IMR-90 (cell line): ENCODE data around the gene EHBP1. TPM values are rescaled to one million over a fixed set of nuclear protein-coding genes. Genes with fewer than 3 reads are reported as not detected.

Source experiments
- ATAC-seq: fragments of 200-7000 bp; cut with Tn5 transposase; 2 replicates; pipeline ENCODE4 v1.9.1; 2020; ENCODE audit warnings: low read depth, mild to moderate bottlenecking, moderate library complexity
- BruUV-seq: library from RNA; stranded (reverse); fragments of 400-500 nt; replicated peaks from 2 replicates; lab custom pipeline; 2021; lab: Mats Ljungman, UMichigan
- CTCF ChIA-PET: fragments of 300-600 bp; formaldehyde crosslinking; extraction: SDS; loops from one replicate; lab custom pipeline; 2021; ENCODE audit warnings: antibody characterized with exemption; lab: Yijun Ruan, JAX
- POLR2A ChIA-PET: fragments of 300-600 bp; sonication (Branson Sonifier 250); formaldehyde crosslinking; loops from one replicate; lab custom pipeline; 2022; ENCODE audit warnings: antibody characterized with exemption; ENCODE audit not compliant: unreplicated experiment; lab: Charles Lee
- DNase-seq: peaks from one replicate; pipeline ENCODE4 v3.0.0; 2013
- H2AFZ ChIP-seq: replicated peaks from 2 replicates; pipeline ENCODE3; 2013; ENCODE audit warnings: low read length, mild to moderate bottlenecking; ENCODE audit not compliant: poor library complexity
- H2AK5ac ChIP-seq: 2 replicates; pipeline ENCODE4 v1.6.1; 2013; ENCODE audit warnings: low read depth, low read length, inconsistent platforms
- H2AK9ac ChIP-seq: replicated peaks from 2 replicates; pipeline ENCODE3; 2013; ENCODE audit warnings: mild to moderate bottlenecking, low read depth, low read length, moderate library complexity; ENCODE audit not compliant: poor library complexity
- H2BK120ac ChIP-seq: 2 replicates; pipeline ENCODE4 v1.6.1; 2013; ENCODE audit warnings: low read depth, low read length, inconsistent platforms
- H2BK15ac ChIP-seq: 3 replicates; pipeline ENCODE4 v1.6.1; 2013; ENCODE audit warnings: low read depth, low read length, inconsistent platforms
- H2BK20ac ChIP-seq: 2 replicates; pipeline ENCODE4 v1.6.1; 2013; ENCODE audit warnings: low read depth, mild to moderate bottlenecking, inconsistent platforms, low read length, moderate library complexity
- H2BK5ac ChIP-seq: 2 replicates; pipeline ENCODE4 v1.6.1; 2013; ENCODE audit warnings: mild to moderate bottlenecking, low read depth, low read length, inconsistent platforms; ENCODE audit not compliant: poor library complexity, severe bottlenecking
- H3K14ac ChIP-seq: replicated peaks from 2 replicates; pipeline ENCODE4 v1.6.1; 2013; ENCODE audit warnings: low read depth, low read length, inconsistent platforms
- H3K18ac ChIP-seq: 2 replicates; pipeline ENCODE4 v1.6.1; 2013; ENCODE audit warnings: low read depth, low read length, control low read depth
- H3K23ac ChIP-seq: 2 replicates; pipeline ENCODE4 v1.6.1; 2013; ENCODE audit warnings: low read depth, low read length, inconsistent platforms
- H3K27ac ChIP-seq: 2 replicates; pipeline ENCODE4 v1.5.1; 2013; ENCODE audit warnings: mild to moderate bottlenecking, control low read depth, low read length; ENCODE audit not compliant: insufficient read depth
- H3K27me3 ChIP-seq: 2 replicates; pipeline ENCODE4 v1.6.1; 2013; ENCODE audit warnings: low read length; ENCODE audit not compliant: control insufficient read depth, insufficient read depth
- H3K36me3 ChIP-seq: 2 replicates; pipeline ENCODE4 v1.6.1; 2013; ENCODE audit warnings: low read length, mixed read lengths; ENCODE audit not compliant: control insufficient read depth, insufficient read depth
- H3K4ac ChIP-seq: 2 replicates; pipeline ENCODE4 v1.6.1; 2013; ENCODE audit warnings: low read depth, low read length, inconsistent platforms
- H3K4me1 ChIP-seq: 2 replicates; pipeline ENCODE4 v1.6.1; 2013; ENCODE audit warnings: low read length, mixed read lengths; ENCODE audit not compliant: control insufficient read depth, insufficient read depth
- H3K4me2 ChIP-seq: 2 replicates; pipeline ENCODE4 v1.6.1; 2013; ENCODE audit warnings: low read depth, mild to moderate bottlenecking, control low read depth, low read length, moderate library complexity
- H3K4me3 ChIP-seq: 2 replicates; pipeline ENCODE4 v1.5.1; 2013; ENCODE audit warnings: low read depth, mild to moderate bottlenecking, control low read depth, low read length, moderate library complexity; ENCODE audit not compliant: insufficient read depth
- H3K56ac ChIP-seq: 2 replicates; pipeline ENCODE4 v1.6.1; 2013; ENCODE audit warnings: low read length, inconsistent platforms; ENCODE audit not compliant: insufficient read depth; ENCODE audit errors: extremely low read depth
- H3K79me1 ChIP-seq, 2 experiments: 2 replicates each; pipeline ENCODE4 v1.6.1; 2013; ENCODE audit warnings: low read length in 2 of 2, inconsistent platforms in 1 of 2, low read depth in 1 of 2
- H3K9ac ChIP-seq: 2 replicates; pipeline ENCODE4 v1.6.1; 2013; ENCODE audit warnings: low read depth, low read length, control low read depth
- H3K9me1 ChIP-seq: 2 replicates; pipeline ENCODE4 v1.6.1; 2013; ENCODE audit warnings: low read length, inconsistent platforms; ENCODE audit not compliant: insufficient read depth
- H3K9me3 ChIP-seq: 2 replicates; pipeline ENCODE4 v1.6.1; 2013; ENCODE audit warnings: low read length; ENCODE audit not compliant: control insufficient read depth, insufficient read depth
- H4K20me1 ChIP-seq: 2 replicates; pipeline ENCODE4 v1.6.1; 2013; ENCODE audit warnings: low read length, inconsistent platforms; ENCODE audit not compliant: insufficient read depth
- H4K5ac ChIP-seq: 2 replicates; pipeline ENCODE4 v1.6.1; 2013; ENCODE audit warnings: mild to moderate bottlenecking, low read depth, low read length, control low read depth
- H4K8ac ChIP-seq, 2 experiments: 2 replicates each; pipeline ENCODE4 v1.6.1; 2013; ENCODE audit warnings: low read depth in 2 of 2, low read length in 2 of 2, control low read depth in 1 of 2, inconsistent platforms in 1 of 2
- H4K91ac ChIP-seq: 2 replicates; pipeline ENCODE4 v1.6.1; 2013; ENCODE audit warnings: low read depth, low read length, inconsistent platforms; ENCODE audit not compliant: insufficient read depth
- BHLHE40 ChIP-seq: fragments of 150-350 bp; IDR thresholded peaks from 2 replicates; pipeline ENCODE4 v1.6.1; 2016; ENCODE audit warnings: mild to moderate bottlenecking, low read depth, low read length
- CEBPB ChIP-seq: IDR thresholded peaks from 2 replicates; pipeline ENCODE4 v1.6.1; 2012; ENCODE audit warnings: low read depth, low read length, improper control_type of control experiment
- CHD1 ChIP-seq: IDR thresholded peaks from 2 replicates; pipeline ENCODE4 v1.6.1; 2012; ENCODE audit warnings: low read depth, low read length, improper control_type of control experiment
- FOS ChIP-seq: fragments of 150-350 bp; IDR thresholded peaks from 2 replicates; pipeline ENCODE4 v1.6.1; 2016; ENCODE audit warnings: low read depth, low read length
- MAFK ChIP-seq: IDR thresholded peaks from 2 replicates; pipeline ENCODE4 v1.6.1; 2012; ENCODE audit warnings: low read depth, low read length, improper control_type of control experiment
- MAZ ChIP-seq: IDR thresholded peaks from 2 replicates; pipeline ENCODE4 v1.6.1; 2012; ENCODE audit warnings: low read depth, mild to moderate bottlenecking, low read length, improper control_type of control experiment, moderate library complexity, borderline replicate concordance
- MXI1 ChIP-seq: IDR thresholded peaks from 2 replicates; pipeline ENCODE4 v1.6.1; 2012; ENCODE audit warnings: low read depth, mild to moderate bottlenecking, low read length, moderate library complexity, borderline replicate concordance
- NFE2L2 ChIP-seq: fragments of 150-350 bp; IDR thresholded peaks from 2 replicates; pipeline ENCODE4 v1.6.1; 2016; ENCODE audit warnings: low read depth, mild to moderate bottlenecking, low read length
- POLR2A ChIP-seq: IDR thresholded peaks from 2 replicates; pipeline ENCODE4 v1.6.1; 2012; ENCODE audit warnings: mild to moderate bottlenecking, low read depth, low read length
- RAD21 ChIP-seq: IDR thresholded peaks from 2 replicates; pipeline ENCODE4 v1.6.1; 2012; ENCODE audit warnings: low read length, improper control_type of control experiment
- RCOR1 ChIP-seq: IDR thresholded peaks from 2 replicates; pipeline ENCODE4 v1.6.1; 2012; ENCODE audit warnings: mild to moderate bottlenecking, low read length, improper control_type of control experiment; ENCODE audit not compliant: insufficient replicate concordance
- RFX5 ChIP-seq: IDR thresholded peaks from 2 replicates; pipeline ENCODE4 v1.8.0; 2012; ENCODE audit warnings: low read depth, mild to moderate bottlenecking, low read length, moderate library complexity
- SMC3 ChIP-seq: fragments of 150-350 bp; IDR thresholded peaks from 2 replicates; pipeline ENCODE4 v1.6.1; 2016; ENCODE audit warnings: low read depth, mild to moderate bottlenecking, antibody characterized with exemption, low read length, moderate library complexity
- USF2 ChIP-seq: fragments of 150-350 bp; IDR thresholded peaks from 2 replicates; pipeline ENCODE4 v1.6.1; 2017; ENCODE audit warnings: mild to moderate bottlenecking, antibody characterized with exemption, low read length, low read depth
- WGBS, 2 experiments: methylation state at CpG; one replicate each; pipeline versions ENCODE4 v1.1.5 to v1.1.7; 2013; ENCODE audit warnings: missing lambda C conversion rate in 2 of 2; ENCODE audit not compliant: insufficient read length in 1 of 2; ENCODE audit errors: extremely low coverage in 2 of 2; 5-methylcytosine and 5-hydroxymethylcytosine counted together
- dilution Hi-C: fragments of 300-500 bp; cut with HindIII; formaldehyde crosslinking; loops from one replicate; pipeline ENCODE4 v1.14.3; 2018; ENCODE audit warnings: low sequenced_read_pairs; ENCODE audit not compliant: unreplicated experiment
- in situ Hi-C: fragments of 300-500 bp; cut with MboI; formaldehyde crosslinking; loops from 3 replicates; pipeline ENCODE4 v1.14.3; 2019; ENCODE audit warnings: low sequenced_read_pairs, inconsistent platforms, mixed read lengths
- intact Hi-C: fragments of 100-400 bp; cut with micrococcal nuclease; formaldehyde crosslinking; loops from 2 replicates; pipeline ENCODE4 v1.10.0; 2022
- polyA plus RNA-seq, 3 experiments: library from polyadenylated mRNA; depleted of rRNA; stranded (reverse); fragments of >200 nt; gene quantifications; 2 replicates each; pipeline ENCODE4 v1.2.3, GENCODE V29; 2012; ENCODE audit warnings: low replicate concordance in 1 of 3
- total RNA-seq: library from RNA; depleted of rRNA; stranded (reverse); fragments of >200 nt; gene quantifications from 2 replicates; pipeline ENCODE4 v1.2.3, GENCODE V29; 2012
- TF ChIP-seq, protein P1 (sequence below): fragments of 150-350 bp; IDR thresholded peaks from 2 replicates; pipeline ENCODE4 v1.6.1; 2016; ENCODE audit warnings: low read depth, mild to moderate bottlenecking, low read length, moderate library complexity, borderline replicate concordance
- TF ChIP-seq, protein P2 (sequence below): conservative IDR thresholded peaks from 2 replicates; pipeline ENCODE4 v1.5.1; 2012; ENCODE audit warnings: mild to moderate bottlenecking, low read depth, low read length, improper control_type of control experiment

The EHBP1 gene
- total and polyA plus RNA-seq, 2 of the 4 experiments (the other 2 are of a cell fraction), result 28.3 to 44.4 TPM

DNA sequence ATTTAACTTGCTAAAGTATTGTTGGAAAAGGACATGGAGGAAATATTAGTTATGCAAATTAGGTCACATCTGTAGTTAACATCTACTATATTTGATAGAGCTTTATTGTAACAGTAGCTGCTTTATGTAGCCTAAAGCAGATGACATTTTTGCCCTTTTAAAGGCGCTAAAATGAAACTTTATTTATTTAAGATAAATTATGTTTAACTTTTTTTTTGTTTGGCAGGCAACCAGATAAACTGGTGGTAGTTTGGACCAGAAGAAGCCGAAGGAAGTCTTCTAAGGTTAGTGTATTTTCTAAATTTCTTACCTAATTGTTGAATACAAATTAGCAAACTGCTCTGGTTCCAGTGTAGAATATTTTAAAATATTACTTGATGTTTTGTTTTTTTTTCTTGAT lies 41.7 kb downstream of the EHBP1 start:
- Histone ChIP-seq H3K27me3 (no peaks in the 10 kb centered on the region), H3K36me3 (no peaks in the 10 kb centered on the region), H3K56ac (no peak overlapping the region), H2AFZ (no peak overlapping the region), H2AK5ac (no peak overlapping the region), H4K8ac (no peak overlapping the region), H2BK5ac (no peak overlapping the region), H2BK20ac (no peak overlapping the region), H3K4me1 (no peaks in the 10 kb centered on the region; the same call in 1 of the 2 replicates), H3K9me3 (no peaks in the 10 kb centered on the region), H2AK9ac (no peak overlapping the region), H3K9me1 (no peaks in the 10 kb centered on the region), H4K91ac (no peak overlapping the region), H4K5ac (no peak overlapping the region), H3K4me2 (no peak overlapping the region), H3K14ac (no peak overlapping the region), H3K9ac (no peak overlapping the region), H2BK15ac (no peak overlapping the region), H3K27ac (no peak overlapping the region), H3K18ac (no peak overlapping the region), H3K79me1 (peaks cover 29 to 33% of the 10 kb centered on the region in 2 experiments), H2BK120ac (no peak overlapping the region), H4K20me1 (peaks cover 17% of the 10 kb centered on the region; the same call in 1 of the 2 replicates), H3K4ac (no peak overlapping the region), H3K4me3 (no peak overlapping the region), H3K23ac (no peak overlapping the region)
- ChIA-PET POLR2A (no interaction called here), CTCF (no interaction called here)
- intact Hi-C loops (loop anchor here (2.0 kb wide), 1 partner anchor 14 kb away; no protein-coding TSS in a partner anchor), dilution Hi-C loops (no loop called here), in situ Hi-C loops (no loop called here)
- no TSS peak for BruUV-seq
- DNase-seq (no peak), ATAC-seq (no peak)
- TF ChIP-seq CHD1 (no peak), BHLHE40 (no peak), NFE2L2 (no peak), CEBPB (no peak), USF2 (no peak), FOS (no peak), POLR2A (no peak), RCOR1 (no peak), MXI1 (no peak), MAFK (no peak), RFX5 (no peak), RAD21 (no peak), SMC3 (no peak), MAZ (no peak)
- TF ChIP-seq, protein P1, sequence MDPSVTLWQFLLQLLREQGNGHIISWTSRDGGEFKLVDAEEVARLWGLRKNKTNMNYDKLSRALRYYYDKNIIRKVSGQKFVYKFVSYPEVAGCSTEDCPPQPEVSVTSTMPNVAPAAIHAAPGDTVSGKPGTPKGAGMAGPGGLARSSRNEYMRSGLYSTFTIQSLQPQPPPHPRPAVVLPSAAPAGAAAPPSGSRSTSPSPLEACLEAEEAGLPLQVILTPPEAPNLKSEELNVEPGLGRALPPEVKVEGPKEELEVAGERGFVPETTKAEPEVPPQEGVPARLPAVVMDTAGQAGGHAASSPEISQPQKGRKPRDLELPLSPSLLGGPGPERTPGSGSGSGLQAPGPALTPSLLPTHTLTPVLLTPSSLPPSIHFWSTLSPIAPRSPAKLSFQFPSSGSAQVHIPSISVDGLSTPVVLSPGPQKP, result no peak
- TF ChIP-seq, protein P2, sequence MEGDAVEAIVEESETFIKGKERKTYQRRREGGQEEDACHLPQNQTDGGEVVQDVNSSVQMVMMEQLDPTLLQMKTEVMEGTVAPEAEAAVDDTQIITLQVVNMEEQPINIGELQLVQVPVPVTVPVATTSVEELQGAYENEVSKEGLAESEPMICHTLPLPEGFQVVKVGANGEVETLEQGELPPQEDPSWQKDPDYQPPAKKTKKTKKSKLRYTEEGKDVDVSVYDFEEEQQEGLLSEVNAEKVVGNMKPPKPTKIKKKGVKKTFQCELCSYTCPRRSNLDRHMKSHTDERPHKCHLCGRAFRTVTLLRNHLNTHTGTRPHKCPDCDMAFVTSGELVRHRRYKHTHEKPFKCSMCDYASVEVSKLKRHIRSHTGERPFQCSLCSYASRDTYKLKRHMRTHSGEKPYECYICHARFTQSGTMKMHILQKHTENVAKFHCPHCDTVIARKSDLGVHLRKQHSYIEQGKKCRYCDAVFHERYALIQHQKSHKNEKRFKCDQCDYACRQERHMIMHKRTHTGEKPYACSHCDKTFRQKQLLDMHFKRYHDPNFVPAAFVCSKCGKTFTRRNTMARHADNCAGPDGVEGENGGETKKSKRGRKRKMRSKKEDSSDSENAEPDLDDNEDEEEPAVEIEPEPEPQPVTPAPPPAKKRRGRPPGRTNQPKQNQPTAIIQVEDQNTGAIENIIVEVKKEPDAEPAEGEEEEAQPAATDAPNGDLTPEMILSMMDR, result no peak
- no CpG with 5 or more reads among the region's 2 CpGs for WGBS, 2 experiments
